Body of pancreas (tissue), 4 donors: ENCODE measurements around the gene CLBA1. TPM values are rescaled to one million over a fixed set of nuclear protein-coding genes. Genes with fewer than 3 reads are reported as not detected.
"Not testable (repeated sequence)": the region's sequence is repeated elsewhere in the genome, so short reads cannot be mapped to it uniquely, and the experiment has no call there.

ENCODE experiments used
- ATAC-seq: fragments of 150-250 bp; one replicate; pipeline ENCODE4 v1.9.1; 2016
- DNase-seq, 4 donors: peaks; one replicate each; pipeline ENCODE4 v3.0.0-alpha.2; 2019
- H3K27ac ChIP-seq, 4 donors: fragments of 200-600 bp; sonication (generic); 1 replicate in 3 of 4; 2 replicates in 1 of 4; pipeline versions ENCODE4 v1.5.1 to v1.6.1; 2016 to 2019; ENCODE audit warnings: mild to moderate bottlenecking in 1 of 4, mixed read lengths in 1 of 4, moderate library complexity in 1 of 4
- H3K27me3 ChIP-seq, 2 donors: fragments of 200-600 bp; sonication (generic); one replicate each; pipeline ENCODE4 v1.6.0; 2016; ENCODE audit warnings: mild to moderate bottlenecking in 1 of 2
- H3K36me3 ChIP-seq, 2 donors: fragments of 200-600 bp; sonication (generic); replicated peaks in 1 of 2; 2 replicates each; pipeline ENCODE4 v1.5.1; 2016; ENCODE audit warnings: low read depth in 2 of 2; ENCODE audit not compliant: insufficient read depth in 1 of 2
- H3K4me1 ChIP-seq: fragments of 200-600 bp; sonication (generic); one replicate; pipeline ENCODE4 v1.6.0; 2016
- H3K4me3 ChIP-seq, 2 donors: fragments of 200-600 bp; sonication (generic); 1 replicate in 1 of 2; 2 replicates in 1 of 2; pipeline ENCODE4 v1.5.1; 2016 to 2019
- H3K9me3 ChIP-seq, 3 donors: fragments of 200-600 bp; sonication (generic); 1 replicate in 2 of 3; 2 replicates in 1 of 3; pipeline ENCODE4 v1.5.1; 2016
- POLR2A ChIP-seq, 3 donors: fragments of 450-650 bp; IDR thresholded peaks; one replicate each; pipeline ENCODE4 v1.6.1; 2016; ENCODE audit warnings: antibody characterized with exemption in 3 of 3, mild to moderate bottlenecking in 2 of 3
- WGBS, 2 donors: methylation state at CpG; one replicate each; pipeline ENCODE4 v1.1.5; 2017; 5-methylcytosine and 5-hydroxymethylcytosine counted together
- intact Hi-C: fragments of 100-400 bp; cut with DNase I; formaldehyde crosslinking; loops from one replicate; pipeline ENCODE4 v1.15.1; 2023
- total RNA-seq, 2 donors: library from RNA; depleted of rRNA; stranded (reverse); fragments of >200 nt; gene quantifications; one replicate each; pipeline ENCODE4 v1.1.0, GENCODE V29; 2016
- TF ChIP-seq, protein P1 (sequence below), 7 experiments: fragments of 450-650 bp in 4 of 7; fragments of 200-600 bp in 3 of 7; sonication (generic) in 3 of 7; IDR thresholded peaks; one replicate each; pipeline ENCODE4 v1.5.1; 2016 to 2019; ENCODE audit warnings: antibody characterized with exemption in 7 of 7

Gene CLBA1
- total RNA-seq, 2 donors from 2014 or later, result 8.6 to 21.1 TPM

DNA sequence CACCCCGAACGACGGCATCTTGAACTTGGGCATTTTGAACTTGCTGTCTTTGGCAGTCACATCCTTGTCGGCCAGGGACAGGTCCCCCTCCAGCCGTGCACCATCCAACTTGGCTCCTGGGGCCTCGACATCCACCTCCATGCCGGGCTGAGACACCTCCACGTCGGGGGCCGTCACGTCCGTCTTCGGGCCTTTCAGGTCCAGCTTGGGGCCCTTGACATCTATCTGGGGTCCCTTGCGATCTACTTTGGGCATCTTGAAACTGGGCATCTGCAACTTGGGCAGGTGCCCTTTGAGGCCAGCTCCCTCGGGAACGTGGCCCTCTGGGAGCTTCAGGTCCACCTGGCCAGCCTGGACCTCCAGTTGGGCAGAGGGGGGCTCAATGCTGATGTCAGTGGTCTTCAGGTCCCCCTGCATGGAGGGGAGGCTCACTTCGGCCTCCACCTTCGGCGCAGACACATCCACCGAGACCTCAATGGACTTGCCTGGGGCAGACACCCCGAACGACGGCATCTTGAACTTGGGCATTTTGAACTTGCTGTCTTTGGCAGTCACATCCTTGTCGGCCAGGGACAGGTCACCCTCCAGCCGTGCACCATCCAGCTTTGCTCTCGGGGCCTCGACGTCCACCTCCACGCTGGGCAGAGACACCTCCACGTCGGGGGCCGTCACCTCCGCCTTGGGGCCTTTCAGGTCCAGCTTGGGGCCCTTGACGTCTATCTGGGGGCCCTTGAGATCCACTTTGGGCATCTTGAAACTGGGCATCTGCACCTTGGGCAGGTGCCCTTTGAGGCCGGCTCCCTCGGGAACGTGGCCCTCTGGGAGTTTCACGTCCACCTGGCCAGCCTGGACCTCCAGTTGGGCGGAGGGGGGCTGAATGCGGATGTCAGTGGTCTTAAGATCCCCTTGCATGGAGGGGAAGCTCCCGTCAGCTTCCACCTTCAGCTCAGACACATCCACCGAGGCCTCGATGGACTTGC lies 39.3 kb upstream of the CLBA1 start:
- WGBS, 2 donors, result 84 to 86% methylated on average over 13 to 40 of the region's 43 CpGs
- ATAC-seq, H3K4me1 ChIP-seq, H3K27ac ChIP-seq, H3K4me3 ChIP-seq, H3K27me3 ChIP-seq, H3K36me3 ChIP-seq, DNase-seq, H3K9me3 ChIP-seq, intact Hi-C loops: not testable (repeated sequence)

DNA sequence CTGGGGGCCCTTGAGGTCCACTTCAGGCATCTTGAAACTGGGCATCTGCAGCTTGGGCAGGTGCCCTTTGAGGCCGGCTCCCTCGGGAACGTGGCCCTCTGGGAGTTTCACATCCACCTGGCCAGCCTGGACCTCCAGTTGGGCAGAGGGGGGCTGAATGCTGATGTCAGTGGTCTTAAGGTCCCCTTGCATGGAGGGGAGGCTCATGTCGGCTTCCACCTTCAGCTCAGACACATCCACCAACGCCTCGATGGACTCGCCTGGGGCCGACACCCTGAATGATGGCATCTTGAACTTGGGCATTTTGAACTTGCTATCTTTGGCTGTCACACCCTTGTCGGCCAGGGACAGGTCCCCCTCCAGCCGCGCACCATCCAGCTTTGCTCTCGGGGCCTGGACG lies 38.4 kb upstream of the CLBA1 start:
- H3K36me3 ChIP-seq, H3K9me3 ChIP-seq, H3K27ac ChIP-seq, H3K4me1 ChIP-seq, DNase-seq, intact Hi-C loops, ATAC-seq, H3K27me3 ChIP-seq, H3K4me3 ChIP-seq: not testable (repeated sequence)
- WGBS, 2 donors, result 20 to 85% methylated on average over 1 to 13 of the region's 13 CpGs

DNA sequence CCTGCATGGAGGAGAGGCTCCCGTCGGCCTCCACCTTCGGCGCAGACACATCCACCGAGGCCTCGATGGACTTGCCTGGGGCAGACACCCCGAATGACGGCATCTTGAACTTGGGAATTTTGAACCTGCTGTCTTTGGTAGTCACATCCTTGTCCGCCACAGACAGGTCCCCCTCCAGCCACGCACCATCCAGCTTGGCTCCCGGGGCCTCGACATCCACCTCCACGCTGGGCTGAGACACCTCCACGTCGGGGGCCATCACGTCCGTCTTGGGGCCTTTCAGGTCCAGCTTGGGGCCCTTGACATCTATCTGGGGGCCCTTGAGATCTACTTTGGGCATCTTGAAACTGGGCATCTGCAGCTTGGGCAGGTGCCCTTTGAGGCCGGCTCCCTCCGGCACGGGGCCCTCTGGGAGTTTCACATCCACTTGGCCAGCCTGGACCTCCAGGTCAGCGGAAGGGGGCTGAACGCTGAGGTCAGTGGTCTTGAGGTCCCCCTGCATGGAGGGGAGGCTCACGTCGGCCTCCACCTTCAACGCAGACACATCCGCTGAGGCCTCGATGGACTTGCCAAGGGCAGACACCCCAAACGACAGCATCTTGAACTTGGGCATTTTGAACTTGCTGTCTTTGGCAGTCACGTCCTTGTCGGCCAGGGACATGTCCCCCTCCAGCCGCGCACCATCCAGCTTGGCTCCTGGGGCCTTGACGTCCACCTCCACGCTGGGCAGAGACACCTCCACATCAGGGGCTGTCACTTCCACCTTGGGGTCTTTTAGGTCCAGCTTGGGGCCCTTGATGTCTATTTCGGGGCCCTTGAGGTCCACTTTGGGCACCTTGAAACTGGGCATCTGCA lies 37.5 kb upstream of the CLBA1 start:
- intact Hi-C loops, H3K9me3 ChIP-seq, H3K27ac ChIP-seq, H3K4me1 ChIP-seq, ATAC-seq, H3K27me3 ChIP-seq, DNase-seq, H3K4me3 ChIP-seq, H3K36me3 ChIP-seq: not testable (repeated sequence)
- 84 to 89% methylated on average over 14 to 34 of the region's 35 CpGs for WGBS, 2 donors

DNA sequence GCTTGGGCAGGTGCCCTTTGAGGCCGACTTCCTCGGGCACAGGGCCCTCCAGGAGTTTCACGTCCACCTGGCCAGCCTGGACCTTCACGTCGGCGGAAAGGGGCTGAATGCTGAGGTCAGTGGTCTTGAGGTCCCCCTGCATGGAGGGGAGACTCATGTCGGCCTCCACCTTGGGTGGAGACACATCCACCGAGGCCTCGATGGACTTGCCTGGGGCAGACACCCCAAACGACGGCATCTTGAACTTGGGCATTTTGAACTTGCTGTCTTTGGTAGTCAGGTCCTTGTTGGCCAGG lies 36.9 kb upstream of the CLBA1 start:
- H3K9me3 ChIP-seq, result no peaks in the 10 kb centered on the region
- H3K4me1 ChIP-seq, result no peaks in the 10 kb centered on the region
- no peak for DNase-seq
- WGBS, 2 donors, result 76 to 80% methylated on average over 1 to 11 of the region's 11 CpGs
- TF ChIP-seq, protein P1, sequence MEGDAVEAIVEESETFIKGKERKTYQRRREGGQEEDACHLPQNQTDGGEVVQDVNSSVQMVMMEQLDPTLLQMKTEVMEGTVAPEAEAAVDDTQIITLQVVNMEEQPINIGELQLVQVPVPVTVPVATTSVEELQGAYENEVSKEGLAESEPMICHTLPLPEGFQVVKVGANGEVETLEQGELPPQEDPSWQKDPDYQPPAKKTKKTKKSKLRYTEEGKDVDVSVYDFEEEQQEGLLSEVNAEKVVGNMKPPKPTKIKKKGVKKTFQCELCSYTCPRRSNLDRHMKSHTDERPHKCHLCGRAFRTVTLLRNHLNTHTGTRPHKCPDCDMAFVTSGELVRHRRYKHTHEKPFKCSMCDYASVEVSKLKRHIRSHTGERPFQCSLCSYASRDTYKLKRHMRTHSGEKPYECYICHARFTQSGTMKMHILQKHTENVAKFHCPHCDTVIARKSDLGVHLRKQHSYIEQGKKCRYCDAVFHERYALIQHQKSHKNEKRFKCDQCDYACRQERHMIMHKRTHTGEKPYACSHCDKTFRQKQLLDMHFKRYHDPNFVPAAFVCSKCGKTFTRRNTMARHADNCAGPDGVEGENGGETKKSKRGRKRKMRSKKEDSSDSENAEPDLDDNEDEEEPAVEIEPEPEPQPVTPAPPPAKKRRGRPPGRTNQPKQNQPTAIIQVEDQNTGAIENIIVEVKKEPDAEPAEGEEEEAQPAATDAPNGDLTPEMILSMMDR (IDR thresholded peaks at IDR 0.05), result no peak
- no peak for TF ChIP-seq POLR2A (IDR thresholded peaks at IDR 0.05)
- intact Hi-C loops, result no loop called here
- no peaks in the 10 kb centered on the region for H3K36me3 ChIP-seq
- no peak overlapping the region for H3K4me3 ChIP-seq
- H3K27ac ChIP-seq, result no peak overlapping the region
- ATAC-seq, result no peak
- no peaks in the 10 kb centered on the region for H3K27me3 ChIP-seq

DNA sequence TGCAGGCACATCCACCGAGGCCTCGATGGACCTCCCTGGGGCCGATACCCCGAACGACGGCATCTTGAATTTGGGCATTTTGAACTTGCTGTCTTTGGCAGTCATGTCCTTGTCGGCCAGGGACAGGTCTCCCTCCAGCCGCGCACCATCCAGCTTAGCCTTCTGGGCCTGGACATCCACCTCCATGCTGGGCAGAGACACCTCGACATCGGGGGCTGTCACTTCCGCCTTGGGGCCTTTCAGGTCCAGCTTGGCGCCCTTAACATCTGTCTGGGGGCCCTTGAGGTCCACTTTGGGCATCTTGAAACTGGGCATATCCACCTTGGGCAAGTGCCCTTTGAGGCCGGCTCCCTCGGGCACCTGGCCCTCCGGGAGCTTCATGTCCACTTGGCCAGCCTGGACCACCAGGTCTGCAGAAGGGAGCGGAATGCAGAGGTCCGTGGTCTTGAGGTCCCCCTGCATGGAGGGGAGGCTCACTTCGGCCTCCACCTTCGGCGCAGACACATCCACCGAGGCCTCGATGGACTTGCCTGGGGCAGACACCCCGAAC lies 36.1 kb upstream of the CLBA1 start:
- not testable (repeated sequence) for H3K27ac ChIP-seq

DNA sequence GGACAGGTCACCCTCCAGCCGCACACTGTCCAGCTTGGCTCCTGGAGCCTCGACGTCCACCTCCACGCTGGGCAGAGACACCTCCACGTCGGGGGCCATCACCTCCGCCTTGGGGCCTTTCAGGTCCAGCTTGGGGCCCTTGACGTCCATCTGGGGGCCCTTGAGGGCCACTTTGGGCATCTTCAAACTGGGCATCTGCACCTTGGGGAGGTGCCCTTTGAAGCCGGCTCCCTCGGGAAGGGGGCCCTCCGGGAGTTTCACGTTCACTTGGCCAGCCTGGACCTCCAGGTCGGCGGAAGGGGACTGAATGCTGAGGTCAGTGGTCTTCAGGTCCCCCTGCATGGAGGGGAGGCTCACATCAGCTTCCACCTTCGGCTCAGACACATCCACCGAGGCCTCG lies 35.6 kb upstream of the CLBA1 start:
- DNase-seq (no peak), ATAC-seq (no peak)
- Histone ChIP-seq H3K36me3 (no peaks in the 10 kb centered on the region), H3K9me3 (no peaks in the 10 kb centered on the region), H3K27me3 (no peaks in the 10 kb centered on the region), H3K27ac (no peak overlapping the region), H3K4me3 (no peak overlapping the region), H3K4me1 (no peaks in the 10 kb centered on the region)
- WGBS, 2 donors, result 83 to 100% methylated on average over 2 to 17 of the region's 17 CpGs
- TF ChIP-seq, protein P1 (IDR thresholded peaks at IDR 0.05), result no peak
- TF ChIP-seq POLR2A (IDR thresholded peaks at IDR 0.05), result no peak
- intact Hi-C loops, result no loop called here

More for the DNA sequence above, 36.1 kb upstream of the CLBA1 start:
- H3K36me3 ChIP-seq, H3K27me3 ChIP-seq, H3K4me1 ChIP-seq, H3K9me3 ChIP-seq, DNase-seq, ATAC-seq, intact Hi-C loops, H3K4me3 ChIP-seq: not testable (repeated sequence)
- 91% methylated on average over 23 of the region's 24 CpGs; no CpG with 5 or more reads in 1 of the 2 donors for WGBS, 2 donors

DNA sequence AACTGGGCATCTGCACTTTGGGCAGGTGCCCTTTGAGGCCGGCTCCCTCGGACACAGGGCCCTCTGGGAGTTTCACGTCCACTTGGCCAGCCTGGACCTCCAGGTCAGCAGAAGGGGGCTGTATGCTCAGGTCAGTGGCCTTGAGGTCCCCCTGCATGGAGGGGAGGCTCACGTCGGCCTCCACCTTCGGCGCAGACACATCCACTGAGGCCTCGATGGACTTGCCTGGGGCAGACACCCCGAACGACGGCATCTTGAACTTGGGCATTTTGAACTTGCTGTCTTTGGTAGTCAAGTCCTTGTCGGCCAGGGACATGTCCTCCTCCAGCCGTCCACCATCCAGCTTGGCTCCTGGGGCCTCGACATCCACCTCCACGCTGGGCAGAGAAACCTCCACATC lies 34.9 kb upstream of the CLBA1 start:
- H3K36me3 ChIP-seq, DNase-seq, ATAC-seq, H3K9me3 ChIP-seq, H3K4me1 ChIP-seq, H3K27me3 ChIP-seq, intact Hi-C loops, H3K4me3 ChIP-seq, H3K27ac ChIP-seq: not testable (repeated sequence)
- 90% methylated on average over 15 of the region's 15 CpGs; no CpG with 5 or more reads in 1 of the 2 donors for WGBS, 2 donors

DNA sequence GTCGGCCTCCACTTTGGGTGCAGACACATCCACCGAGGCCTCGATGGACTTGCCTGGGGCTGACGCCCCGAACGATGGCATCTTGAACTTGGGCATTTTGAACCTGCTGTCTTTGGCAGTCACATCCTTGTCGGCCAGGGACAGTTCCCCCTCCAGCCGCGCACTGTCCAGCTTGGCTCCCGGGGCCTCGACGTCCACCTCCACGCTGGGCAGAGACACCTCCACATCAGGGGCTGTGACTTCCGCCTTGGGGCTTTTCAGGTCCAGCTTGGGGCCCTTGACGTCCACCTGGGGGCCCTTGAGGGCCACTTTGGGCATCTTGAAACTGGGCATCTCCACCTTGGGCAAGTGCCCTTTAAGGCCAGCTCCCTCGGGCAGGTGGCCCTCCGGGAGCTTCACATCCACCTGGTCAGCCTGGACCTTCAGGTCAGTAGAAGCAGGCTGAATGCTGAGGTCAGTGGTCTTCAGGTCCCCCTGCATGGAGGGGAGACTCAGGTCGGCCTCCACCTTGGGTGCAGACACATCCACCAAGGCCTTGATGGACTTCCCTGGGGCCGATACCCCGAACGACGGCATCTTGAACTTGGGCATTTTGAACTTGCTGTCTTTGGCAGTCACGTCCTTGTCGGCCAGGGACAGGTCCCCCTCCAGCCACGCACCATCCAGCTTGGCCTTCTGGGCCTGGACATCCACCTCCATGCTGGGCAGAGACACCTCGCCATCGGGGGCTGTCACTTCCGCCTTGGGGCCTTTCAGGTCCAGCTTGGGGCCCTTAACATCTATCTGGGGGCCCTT lies 33.5 kb upstream of the CLBA1 start:
- ATAC-seq, H3K36me3 ChIP-seq, intact Hi-C loops, H3K4me1 ChIP-seq, H3K27ac ChIP-seq, DNase-seq, H3K9me3 ChIP-seq, H3K4me3 ChIP-seq, H3K27me3 ChIP-seq: not testable (repeated sequence)
- 80 to 84% methylated on average over 14 to 28 of the region's 28 CpGs for WGBS, 2 donors
